ENCODE measurements around the gene ATG9A.

DNA sequence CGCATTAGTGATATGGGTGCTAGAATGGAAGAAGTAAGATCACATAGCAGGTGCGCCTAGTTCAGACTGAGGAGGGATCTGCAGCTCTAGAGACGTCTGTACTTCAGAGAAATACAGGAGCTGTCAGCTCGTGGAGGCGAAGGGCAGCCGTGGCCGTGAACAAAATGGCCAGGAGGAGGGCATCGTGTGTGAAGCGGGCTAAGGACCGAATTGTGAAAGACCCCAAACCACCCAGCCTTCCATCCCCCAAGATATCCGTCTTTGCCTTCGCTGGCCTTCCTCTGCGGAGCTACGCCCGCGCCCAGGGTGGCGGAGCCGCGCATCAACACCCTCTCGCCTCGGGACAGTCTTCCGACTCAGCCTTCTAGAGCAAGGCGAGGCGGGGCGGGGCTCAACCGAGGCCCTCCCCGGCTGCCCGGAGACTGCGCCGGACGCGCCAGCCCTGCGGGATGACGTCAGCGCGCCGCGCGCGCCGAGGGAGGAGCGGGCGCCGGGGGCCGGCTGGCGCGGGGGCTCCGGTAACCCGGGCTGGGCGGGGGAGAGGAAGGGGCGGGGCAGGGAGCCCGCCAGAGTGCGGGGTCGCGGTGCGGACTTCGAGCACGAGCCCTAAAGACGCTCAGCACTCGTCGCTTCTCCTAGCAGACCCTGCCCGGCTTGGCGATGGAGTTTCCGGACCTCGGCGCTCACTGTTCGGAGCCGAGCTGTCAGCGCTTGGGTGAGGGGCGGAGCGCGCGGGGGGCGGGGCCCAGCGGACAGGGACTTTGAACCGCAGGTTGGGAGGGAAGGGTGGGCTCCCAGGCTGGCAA, 22.9 kb downstream of the ATG9A start, which contains the start of gene ZFAND2B:
- TF ChIP-seq, protein P1, sequence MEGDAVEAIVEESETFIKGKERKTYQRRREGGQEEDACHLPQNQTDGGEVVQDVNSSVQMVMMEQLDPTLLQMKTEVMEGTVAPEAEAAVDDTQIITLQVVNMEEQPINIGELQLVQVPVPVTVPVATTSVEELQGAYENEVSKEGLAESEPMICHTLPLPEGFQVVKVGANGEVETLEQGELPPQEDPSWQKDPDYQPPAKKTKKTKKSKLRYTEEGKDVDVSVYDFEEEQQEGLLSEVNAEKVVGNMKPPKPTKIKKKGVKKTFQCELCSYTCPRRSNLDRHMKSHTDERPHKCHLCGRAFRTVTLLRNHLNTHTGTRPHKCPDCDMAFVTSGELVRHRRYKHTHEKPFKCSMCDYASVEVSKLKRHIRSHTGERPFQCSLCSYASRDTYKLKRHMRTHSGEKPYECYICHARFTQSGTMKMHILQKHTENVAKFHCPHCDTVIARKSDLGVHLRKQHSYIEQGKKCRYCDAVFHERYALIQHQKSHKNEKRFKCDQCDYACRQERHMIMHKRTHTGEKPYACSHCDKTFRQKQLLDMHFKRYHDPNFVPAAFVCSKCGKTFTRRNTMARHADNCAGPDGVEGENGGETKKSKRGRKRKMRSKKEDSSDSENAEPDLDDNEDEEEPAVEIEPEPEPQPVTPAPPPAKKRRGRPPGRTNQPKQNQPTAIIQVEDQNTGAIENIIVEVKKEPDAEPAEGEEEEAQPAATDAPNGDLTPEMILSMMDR (IDR thresholded peaks at IDR 0.05; ENCODE audit: poor library complexity, severe bottlenecking), result peak; percentile 48
- TF ChIP-seq RAD21 (conservative IDR thresholded peaks at IDR 0.05) (peak; percentile 47), MXI1 (conservative IDR thresholded peaks at IDR 0.05; ENCODE audit: poor library complexity, severe bottlenecking) (peak; percentile 72), EP300 (conservative IDR thresholded peaks at IDR 0.05; ENCODE audit: poor library complexity, severe bottlenecking) (peak; percentile 63), EZH2 (IDR thresholded peaks at IDR 0.05; ENCODE audit: borderline replicate concordance, insufficient read depth, low read length, poor library complexity, severe bottlenecking) (no peak)
- TF ChIP-seq, protein P2, sequence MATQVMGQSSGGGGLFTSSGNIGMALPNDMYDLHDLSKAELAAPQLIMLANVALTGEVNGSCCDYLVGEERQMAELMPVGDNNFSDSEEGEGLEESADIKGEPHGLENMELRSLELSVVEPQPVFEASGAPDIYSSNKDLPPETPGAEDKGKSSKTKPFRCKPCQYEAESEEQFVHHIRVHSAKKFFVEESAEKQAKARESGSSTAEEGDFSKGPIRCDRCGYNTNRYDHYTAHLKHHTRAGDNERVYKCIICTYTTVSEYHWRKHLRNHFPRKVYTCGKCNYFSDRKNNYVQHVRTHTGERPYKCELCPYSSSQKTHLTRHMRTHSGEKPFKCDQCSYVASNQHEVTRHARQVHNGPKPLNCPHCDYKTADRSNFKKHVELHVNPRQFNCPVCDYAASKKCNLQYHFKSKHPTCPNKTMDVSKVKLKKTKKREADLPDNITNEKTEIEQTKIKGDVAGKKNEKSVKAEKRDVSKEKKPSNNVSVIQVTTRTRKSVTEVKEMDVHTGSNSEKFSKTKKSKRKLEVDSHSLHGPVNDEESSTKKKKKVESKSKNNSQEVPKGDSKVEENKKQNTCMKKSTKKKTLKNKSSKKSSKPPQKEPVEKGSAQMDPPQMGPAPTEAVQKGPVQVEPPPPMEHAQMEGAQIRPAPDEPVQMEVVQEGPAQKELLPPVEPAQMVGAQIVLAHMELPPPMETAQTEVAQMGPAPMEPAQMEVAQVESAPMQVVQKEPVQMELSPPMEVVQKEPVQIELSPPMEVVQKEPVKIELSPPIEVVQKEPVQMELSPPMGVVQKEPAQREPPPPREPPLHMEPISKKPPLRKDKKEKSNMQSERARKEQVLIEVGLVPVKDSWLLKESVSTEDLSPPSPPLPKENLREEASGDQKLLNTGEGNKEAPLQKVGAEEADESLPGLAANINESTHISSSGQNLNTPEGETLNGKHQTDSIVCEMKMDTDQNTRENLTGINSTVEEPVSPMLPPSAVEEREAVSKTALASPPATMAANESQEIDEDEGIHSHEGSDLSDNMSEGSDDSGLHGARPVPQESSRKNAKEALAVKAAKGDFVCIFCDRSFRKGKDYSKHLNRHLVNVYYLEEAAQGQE (IDR thresholded peaks at IDR 0.05; ENCODE audit: borderline replicate concordance), result peak; percentile 91
